GM18499 (cell line): ENCODE measurements around the gene LAMA2.

Experiments
- ATAC-seq: cut with Tn5 transposase; IDR thresholded peaks from one replicate; pipeline ENCODE4 v1.9.1; 2021; ENCODE audit warnings: moderate number of reproducible peaks; ENCODE audit not compliant: insufficient read depth, unreplicated experiment

LAMA2 gene

DNA sequence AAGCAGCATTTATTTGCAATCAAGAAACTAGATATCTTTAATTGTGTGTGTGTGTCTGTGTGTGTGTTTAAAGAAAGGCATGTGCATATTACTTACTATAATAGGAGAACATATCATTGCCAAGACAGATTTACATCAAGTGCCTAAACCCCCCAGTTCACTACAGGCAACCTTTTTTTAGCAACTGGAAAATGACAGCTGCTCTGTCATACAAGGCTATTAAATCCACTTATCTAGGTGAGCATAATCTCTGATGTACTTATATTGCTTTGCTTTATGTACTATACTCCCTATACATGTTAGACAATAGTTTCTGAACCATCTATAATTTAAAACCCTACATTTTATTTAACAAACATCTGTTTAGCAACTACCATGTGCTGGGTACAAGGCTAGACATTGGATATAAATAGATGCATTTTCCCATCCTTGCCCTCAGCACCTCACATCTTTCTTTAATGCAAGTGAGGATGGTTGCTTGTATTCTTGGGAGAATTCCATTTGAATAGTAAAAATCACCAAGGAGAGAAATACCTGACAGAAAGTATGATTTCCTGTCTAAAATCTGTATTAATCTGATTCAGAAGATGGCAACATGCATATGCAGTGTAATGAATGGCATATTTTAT, 398.3 kb downstream of the LAMA2 start:
- no peak for ATAC-seq

DNA sequence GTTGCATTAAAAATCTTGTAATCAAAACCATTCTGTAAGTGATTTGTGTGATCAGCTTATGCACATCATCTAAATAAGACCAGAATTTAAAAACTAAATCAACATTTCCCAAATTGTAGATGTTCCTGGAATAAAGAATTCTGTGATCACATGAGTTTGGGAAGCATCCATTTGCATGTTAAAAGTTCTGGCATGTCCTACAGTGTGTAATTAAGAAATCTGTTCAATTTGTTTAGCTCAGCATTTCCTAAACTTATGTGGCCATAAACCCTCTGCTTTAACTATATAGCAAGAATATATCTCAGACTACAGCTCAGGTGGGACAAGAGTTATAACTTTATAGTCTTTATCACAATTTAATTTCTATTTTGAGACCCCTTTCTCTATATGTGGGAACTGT, 399.1 kb downstream of the LAMA2 start:
- no peak for ATAC-seq

DNA sequence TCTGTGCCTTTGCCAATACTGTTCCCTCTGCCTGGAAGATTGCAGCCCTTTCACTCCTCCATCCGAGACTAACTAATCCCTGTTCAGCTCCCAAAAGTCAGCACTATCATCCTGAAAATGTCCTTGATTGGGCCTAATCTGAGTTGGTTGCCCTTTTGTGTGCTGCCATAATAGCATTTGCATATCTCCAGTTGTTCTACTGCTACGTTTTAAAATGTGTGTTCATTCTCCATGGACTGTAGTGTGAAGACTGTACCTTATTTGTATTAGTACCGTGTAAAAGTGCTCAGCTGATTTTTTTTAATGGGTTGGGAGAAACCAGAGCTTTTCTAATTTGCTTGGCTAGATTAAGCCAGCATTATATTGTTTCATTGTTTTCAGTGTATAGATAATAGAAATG, 401.3 kb downstream of the LAMA2 start:
- ATAC-seq: no peak

DNA sequence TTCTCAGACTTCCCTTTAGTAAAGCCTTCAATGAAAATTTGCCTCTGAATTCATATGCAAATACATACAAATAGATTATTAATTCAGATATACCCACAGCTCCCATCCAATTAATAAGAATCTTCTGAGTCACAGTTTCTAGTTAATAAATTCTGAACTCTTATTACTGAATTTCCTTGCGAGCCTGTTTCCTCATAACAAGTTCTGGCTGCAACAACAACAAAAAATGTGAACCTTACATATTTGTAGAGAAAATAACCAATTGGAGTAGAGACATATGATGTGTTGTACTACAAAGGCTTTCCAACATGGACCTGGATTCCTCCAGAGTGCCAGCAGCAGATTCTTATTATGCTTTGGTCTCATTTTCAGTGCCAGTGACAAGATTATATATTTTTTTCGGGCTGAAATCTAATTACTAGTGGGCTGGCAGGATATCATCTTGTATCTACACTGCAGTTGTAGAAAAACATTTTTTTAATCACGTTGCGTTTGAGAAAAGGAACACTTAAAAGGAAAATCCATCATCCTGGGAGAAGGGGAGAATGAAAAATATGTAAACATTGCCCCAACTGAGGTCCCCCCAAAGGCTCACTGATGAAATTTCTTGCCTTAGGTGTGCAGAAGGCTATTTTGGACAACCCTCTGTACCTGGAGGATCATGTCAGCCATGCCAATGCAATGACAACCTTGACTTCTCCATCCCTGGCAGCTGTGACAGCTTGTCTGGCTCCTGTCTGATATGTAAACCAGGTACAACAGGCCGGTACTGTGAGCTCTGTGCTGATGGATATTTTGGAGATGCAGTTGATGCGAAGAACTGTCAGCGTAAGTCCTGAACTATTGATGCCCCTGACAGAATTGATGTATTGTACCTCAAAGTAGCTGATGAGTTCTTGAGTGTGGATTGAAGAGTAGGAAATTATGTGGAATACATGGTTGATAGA, 404.6 kb downstream of the LAMA2 start:
- no peak for ATAC-seq

DNA sequence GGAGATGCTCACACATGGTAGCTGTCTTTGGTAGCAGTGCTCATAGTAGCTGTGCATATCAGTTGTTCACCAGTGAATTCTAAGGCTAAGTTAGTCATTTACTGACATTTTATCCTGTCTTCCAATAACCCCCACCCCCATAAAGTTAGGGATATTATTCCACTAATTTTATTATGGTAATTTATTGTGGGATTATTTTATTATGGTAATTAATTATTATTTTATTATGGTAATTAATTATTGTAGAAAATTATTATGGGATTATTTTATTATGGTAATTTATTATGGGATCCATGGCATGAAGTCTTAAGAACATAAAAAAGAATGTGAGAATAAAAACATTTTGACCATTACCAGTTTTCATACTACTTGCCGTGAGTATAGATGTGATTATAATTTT, 406.5 kb downstream of the LAMA2 start:
- no peak for ATAC-seq

DNA sequence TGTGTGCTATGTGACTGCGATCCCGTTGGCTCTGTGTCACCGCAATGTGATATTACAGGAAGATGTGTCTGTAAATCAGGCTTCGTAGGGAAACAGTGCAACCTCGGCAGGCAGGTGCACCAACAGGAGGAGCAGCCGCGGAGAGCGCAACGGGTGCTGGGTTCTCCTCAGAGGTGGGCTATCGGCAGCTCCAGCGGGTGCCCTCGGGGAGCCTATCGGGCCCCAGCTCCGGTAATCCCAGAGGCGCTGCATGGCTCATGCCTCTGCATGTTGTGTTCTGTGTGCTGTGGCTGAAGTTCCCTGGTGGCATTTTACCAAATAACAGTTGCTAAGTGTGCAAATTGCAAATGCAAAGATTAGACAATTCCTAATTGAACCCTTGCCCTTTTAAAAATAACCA, 409.9 kb downstream of the LAMA2 start:
- no peak for ATAC-seq

DNA sequence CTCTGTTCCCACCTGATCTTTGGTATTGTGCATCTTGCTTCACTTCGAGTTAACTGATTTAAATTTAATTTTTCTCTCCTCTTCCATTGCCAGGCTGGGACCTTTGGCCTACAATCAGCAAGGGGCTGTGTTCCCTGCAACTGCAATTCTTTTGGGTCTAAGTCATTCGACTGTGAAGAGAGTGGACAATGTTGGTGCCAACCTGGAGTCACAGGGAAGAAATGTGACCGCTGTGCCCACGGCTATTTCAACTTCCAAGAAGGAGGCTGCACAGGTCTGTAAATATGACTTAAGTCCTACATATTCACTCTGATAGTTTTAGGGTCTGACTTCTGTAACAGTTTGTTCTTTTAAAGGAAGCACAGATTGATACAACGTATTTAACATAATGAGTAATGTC, 414.7 kb downstream of the LAMA2 start:
- ATAC-seq: no peak

DNA sequence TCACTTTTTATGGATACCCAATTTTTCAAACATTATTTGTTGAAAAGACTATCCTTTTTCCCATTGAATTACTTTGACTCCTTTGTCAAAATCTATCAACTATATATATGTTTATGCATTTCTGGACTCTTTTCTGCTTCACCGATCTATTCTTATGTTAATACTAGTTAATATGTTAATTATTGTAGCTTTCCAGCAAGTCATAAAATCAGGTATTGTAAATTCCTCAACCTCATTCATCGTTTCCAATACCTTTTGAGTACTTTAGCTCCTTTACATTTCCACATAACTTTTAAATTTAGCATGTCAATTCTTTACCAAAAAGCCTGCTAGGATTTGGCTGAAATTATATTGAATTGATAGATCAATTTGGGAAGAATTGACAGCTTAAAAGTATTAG, 419.7 kb downstream of the LAMA2 start:
- no peak for ATAC-seq

DNA sequence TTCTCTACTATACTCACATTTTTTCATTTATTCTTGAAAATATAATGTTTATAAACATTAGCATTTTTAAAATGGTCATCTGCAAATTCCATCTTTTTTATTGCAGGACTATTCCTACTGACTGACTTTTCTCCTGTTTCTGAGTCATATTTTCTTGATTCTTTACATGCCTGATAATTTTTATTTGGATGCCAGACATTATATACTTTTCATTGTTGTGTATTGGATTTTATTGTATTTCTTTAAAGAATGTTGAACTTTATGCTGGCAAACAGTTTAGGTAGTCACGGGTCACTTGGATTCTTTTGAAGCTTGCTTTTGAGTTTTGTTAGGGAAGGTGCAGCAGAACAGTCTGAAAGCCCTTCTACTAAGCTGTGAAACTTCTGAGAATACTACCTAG, 423.9 kb downstream of the LAMA2 start:
- ATAC-seq: no peak

DNA sequence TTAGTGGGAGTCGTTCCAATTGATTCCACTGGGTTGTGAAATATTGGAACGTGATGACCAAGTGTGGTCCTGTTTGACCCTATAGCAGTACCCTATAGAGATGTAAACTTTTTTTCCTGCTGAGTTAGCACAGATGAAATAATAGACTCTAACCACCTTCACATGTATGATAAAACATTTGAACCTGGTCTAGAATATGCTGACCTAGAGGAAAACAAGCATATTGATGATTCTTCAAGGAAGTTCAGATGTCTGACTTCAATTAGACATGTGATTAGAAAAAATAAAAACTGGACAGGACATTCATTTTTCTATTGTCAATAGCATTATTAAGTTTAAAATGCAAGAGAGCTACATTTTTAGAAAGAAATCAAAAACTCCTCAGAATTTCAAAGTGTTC, 424.9 kb downstream of the LAMA2 start:
- ATAC-seq: no peak

DNA sequence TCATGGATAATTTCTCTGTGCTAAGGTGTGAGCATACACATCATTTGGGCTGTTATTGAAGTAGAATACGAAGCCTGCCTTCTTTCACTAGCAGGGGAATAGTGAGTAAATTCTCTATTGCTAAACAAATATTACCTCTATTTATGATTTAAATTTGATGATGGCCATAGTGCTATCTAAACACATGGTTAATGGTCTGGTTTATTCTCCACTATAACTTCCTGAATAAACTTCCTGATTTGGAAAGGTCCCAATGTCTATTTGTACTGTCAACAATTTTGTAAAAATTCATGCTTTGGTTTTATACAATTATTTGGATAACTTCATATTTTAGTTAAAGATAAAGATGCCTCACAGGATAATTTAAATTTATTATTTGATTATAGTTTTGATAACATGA, 426.2 kb downstream of the LAMA2 start:
- ATAC-seq: no peak

DNA sequence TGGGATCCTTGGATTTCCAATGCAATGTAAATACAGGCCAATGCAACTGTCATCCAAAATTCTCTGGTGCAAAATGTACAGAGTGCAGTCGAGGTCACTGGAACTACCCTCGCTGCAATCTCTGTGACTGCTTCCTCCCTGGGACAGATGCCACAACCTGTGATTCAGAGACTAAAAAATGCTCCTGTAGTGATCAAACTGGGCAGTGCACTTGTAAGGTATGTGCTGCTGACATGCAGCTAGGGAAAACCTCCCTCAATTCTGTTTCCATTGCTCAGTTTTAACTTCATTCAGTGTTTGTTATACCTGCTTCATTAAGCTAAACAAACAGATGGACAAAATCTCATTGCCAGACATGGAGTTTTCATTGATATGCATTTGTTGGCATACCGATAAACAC, 429.9 kb downstream of the LAMA2 start:
- no peak for ATAC-seq

DNA sequence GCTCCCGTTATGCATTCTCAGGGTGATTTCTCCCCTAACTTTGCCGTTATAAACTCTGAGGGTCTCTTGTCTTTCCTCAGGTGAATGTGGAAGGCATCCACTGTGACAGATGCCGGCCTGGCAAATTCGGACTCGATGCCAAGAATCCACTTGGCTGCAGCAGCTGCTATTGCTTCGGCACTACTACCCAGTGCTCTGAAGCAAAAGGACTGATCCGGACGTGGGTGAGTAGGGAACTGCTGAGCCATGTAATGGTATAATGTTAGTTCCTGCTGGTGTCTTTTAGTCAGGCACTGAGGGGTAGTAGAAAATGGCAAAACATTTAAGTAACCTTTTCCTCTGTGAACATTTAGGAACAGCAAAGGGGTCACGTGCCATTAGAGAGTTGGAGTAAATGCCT, 431.6 kb downstream of the LAMA2 start:
- ATAC-seq: no peak

DNA sequence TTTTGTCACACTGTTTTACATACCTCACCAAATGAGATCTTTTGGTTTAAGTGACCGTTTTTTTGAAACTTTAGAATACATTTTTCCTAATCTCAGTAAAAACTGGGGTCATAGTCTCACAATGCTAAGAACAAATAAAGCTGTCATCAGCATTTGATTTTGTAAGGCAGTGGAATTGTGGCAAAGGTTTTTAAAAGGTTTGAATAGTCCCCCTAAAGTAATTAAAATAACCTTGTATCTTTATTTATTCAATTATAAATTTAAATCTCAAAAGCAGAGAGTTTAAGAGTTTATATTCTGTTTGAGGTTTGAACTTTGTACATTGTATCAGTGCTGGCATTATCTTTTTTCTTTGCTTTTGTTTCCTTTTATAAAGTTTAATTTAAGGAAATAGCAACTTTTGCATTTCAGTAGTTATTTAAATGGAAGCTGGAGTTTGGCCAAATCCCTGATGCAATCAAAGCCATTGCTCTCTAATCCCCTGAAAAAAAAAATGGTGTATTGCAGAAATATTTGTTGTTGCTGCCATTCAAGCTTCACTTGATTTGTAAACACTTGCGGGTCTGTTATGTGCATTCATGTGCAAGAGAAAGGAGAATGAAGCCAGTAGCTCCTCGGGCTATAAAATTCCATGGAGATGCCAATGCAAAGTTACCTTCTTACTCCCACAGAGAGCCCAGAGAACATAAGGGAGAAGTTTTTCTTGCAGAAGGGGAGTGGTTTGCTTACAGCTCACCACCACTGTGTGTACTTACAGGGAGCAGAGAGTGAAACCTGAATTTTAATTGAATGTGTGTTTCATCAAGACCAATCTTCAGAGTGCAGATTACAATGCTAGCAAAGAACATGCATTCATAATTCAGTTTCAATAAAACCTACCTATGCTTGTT, 435.2 kb downstream of the LAMA2 start:
- ATAC-seq: no peak

DNA sequence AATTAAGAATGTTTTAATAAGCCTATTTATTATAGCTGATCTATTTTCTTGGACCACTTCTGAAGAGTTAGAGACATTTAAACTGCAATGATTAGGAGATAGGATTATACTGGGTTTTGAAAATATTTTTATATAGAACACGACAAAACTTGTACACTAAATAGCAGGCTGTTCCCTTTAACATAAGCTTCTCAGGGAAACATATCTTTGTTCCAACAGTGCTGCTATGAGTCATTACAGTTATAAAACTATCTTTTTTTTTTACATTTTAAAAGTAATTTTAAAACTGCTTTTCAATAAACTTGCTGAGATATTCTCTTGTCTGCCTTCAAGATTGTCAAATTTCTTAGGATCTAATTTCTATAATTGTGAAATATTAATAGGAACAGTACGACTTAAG, 438.0 kb downstream of the LAMA2 start:
- ATAC-seq: no peak

DNA sequence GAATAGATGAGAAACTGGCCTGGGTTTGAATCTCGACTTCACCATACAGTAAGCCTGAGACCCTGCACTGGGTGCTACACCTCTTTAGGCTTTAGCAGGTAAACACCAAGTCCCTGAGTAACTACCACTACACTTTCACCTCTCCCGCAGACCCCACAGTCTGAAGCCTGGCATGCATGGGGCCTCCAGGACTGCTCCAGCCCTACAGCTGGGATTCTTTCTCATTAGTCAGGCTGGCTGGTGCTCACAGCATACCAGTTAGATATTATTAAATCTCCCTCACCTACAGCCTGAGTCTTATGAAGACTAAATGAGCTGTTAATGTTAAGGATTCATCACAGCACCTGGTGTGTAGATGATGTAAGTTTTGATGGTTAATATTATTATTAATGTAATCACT, 438.4 kb downstream of the LAMA2 start:
- ATAC-seq: no peak

DNA sequence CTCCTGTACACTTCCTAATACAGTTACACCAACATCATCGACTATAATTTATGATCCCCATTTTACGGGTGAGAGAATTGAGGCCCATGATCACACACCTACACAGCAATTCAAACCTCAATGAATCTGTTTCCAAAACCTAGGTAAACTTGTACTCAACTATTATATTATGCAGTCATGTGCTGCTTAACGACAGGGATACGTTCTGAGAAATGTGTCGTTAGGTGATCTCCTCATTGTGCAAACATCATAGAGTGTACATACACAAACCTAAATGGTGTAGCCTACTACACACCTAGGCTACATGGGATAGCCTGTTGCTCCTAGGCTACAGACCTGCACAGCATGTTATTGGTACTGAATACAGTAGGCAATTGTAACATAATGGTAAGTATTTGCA, 441.4 kb downstream of the LAMA2 start:
- no peak for ATAC-seq

DNA sequence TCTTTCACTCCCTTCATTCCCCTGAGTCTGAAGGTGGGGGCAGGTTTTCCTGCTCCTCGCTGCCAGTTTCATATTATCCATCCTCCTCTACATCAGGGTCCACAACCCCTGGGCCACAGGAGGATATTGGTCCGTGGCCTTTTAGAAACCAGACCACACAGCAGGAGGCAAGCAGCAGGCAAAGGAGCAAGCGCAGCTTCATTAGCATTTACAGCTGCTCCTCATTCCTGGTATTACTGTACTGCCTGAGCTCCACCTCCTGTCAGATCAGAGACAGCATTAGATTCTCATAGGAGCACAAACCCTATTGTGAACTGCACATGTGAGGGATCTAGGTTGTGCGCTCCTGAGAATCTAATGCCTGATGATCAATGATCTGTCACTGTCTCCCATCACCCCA, 446.7 kb downstream of the LAMA2 start:
- ATAC-seq: no peak

DNA sequence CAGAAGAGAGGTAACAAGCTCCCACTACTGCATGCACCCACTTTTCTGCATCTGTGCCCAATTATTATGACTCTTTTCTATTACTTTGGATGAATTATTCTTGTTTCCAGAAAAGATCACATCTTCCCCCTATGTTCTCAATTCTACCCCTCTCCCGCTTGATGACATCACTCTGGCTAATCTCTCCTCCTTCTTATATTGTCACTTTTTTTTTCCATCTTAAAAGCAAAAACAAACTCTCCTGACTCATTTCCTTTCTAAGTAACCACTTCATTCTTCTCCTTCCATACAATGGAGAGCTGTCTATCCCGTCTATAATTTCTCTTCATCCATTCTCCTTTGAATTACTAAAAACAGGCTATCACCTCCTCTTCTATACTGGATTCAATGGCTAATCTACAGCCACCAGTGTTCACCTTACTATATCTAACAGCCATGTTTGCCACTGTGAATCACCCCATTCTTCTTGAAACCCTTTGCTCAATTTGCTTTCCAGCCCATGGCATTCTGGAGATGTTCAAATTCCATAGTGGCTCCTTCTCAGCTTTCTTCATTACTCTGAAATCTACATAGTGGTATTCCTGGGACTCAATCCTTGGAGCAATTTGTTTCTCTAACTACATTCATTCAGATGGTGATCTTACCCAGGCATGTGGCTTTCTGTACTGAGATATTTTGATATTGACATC, 448.7 kb downstream of the LAMA2 start:
- ATAC-seq: no peak

DNA sequence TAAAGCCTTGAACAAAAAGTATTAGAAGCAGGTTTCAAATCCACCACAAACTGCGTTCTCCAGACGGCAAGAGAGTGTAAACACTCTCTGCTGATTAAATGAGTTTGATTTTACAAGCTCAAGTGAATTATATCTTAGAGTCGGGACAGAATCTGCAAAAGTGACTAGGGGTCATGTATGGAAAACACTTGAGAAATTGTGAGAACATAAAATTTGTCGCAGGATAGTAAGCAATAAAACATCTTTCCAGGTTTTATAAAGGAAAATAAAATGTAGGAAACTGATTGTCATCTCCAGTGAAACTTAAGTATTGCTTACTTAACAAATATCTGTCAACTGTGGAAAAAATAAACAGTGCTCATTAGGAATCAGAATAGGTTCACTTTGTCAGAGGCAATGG, 452.9 kb downstream of the LAMA2 start:
- ATAC-seq: no peak
